Naive thymus-derived CD4-positive, alpha-beta T cell (primary cell): Measurements from ENCODE around the gene DENND4C. TPM values are rescaled to one million over a fixed set of nuclear protein-coding genes. Genes with fewer than 3 reads are reported as not detected.
"Not testable (repeated sequence)": the region's sequence is repeated elsewhere in the genome, so short reads cannot be mapped to it uniquely, and the experiment has no call there.

Experiments used
- ATAC-seq: fragments of 150-1000 bp; cut with Tn5 transposase; 2 replicates; pipeline ENCODE4 v1.10.0; 2021; ENCODE audit warnings: mild to moderate bottlenecking, moderate library complexity
- CTCF ChIA-PET: fragments of 350-600 bp; sonication (Branson Sonifier 250); formaldehyde crosslinking; loops from one replicate; lab custom pipeline; 2021; ENCODE audit warnings: antibody characterized with exemption; lab: Charles Lee
- POLR2A ChIA-PET: fragments of 350-600 bp; sonication (Branson Sonifier 250); formaldehyde crosslinking; loops from one replicate; lab custom pipeline; 2021; ENCODE audit warnings: antibody characterized with exemption, inconsistent platforms; lab: Charles Lee
- DNase-seq, 9 donors: peaks; one replicate each; pipeline versions ENCODE4 v3.0.0 to v3.0.0-alpha.2; 2020 to 2022; ENCODE audit warnings: mixed read lengths in 1 of 9
- H3K27ac ChIP-seq: one replicate; pipeline ENCODE4 v1.7.0; 2013; ENCODE audit warnings: mild to moderate bottlenecking, low read depth, low read length, moderate library complexity
- H3K27me3 ChIP-seq, 2 donors: one replicate each; pipeline ENCODE4 v1.7.0; 2013; ENCODE audit warnings: low read length in 2 of 2, mild to moderate bottlenecking in 2 of 2, moderate library complexity in 2 of 2; ENCODE audit not compliant: control insufficient read depth in 2 of 2, insufficient read depth in 2 of 2
- H3K36me3 ChIP-seq, 3 experiments: 1 replicate in 2 of 3; 2 replicates in 1 of 3; pipeline ENCODE4 v1.7.0; 2013; ENCODE audit warnings: low read length in 3 of 3, mild to moderate bottlenecking in 3 of 3, moderate library complexity in 1 of 3; ENCODE audit not compliant: insufficient read depth in 3 of 3, control insufficient read depth in 2 of 3
- H3K4me1 ChIP-seq, 2 donors: one replicate each; pipeline ENCODE4 v1.7.0; 2013; ENCODE audit warnings: low read length in 2 of 2, mild to moderate bottlenecking in 2 of 2, moderate library complexity in 1 of 2; ENCODE audit not compliant: control insufficient read depth in 2 of 2, insufficient read depth in 2 of 2
- H3K4me3 ChIP-seq: 2 replicates; pipeline ENCODE4 v1.7.0; 2013; ENCODE audit warnings: mild to moderate bottlenecking, low read length
- H3K9me3 ChIP-seq, 3 experiments: 1 replicate in 2 of 3; 2 replicates in 1 of 3; pipeline ENCODE4 v1.7.0; 2013; ENCODE audit warnings: low read length in 3 of 3; ENCODE audit not compliant: control insufficient read depth in 2 of 3
- H3K27ac Mint-ChIP-seq, 9 donors: one replicate each; pipeline ENCODE4 v1.8.0; 2020 to 2022; ENCODE audit warnings: mixed read lengths in 9 of 9, mild to moderate bottlenecking in 8 of 9, moderate library complexity in 5 of 9, inconsistent platforms in 2 of 9
- H3K27me3 Mint-ChIP-seq, 5 donors: one replicate each; pipeline ENCODE4 v1.8.0; 2021 to 2022; ENCODE audit warnings: mixed read lengths in 5 of 5, mild to moderate bottlenecking in 1 of 5
- H3K36me3 Mint-ChIP-seq, 5 donors: one replicate each; pipeline ENCODE4 v1.8.0; 2020 to 2022; ENCODE audit warnings: mixed read lengths in 5 of 5, mild to moderate bottlenecking in 3 of 5, inconsistent platforms in 1 of 5
- H3K4me1 Mint-ChIP-seq, 7 donors: one replicate each; pipeline ENCODE4 v1.8.0; 2020 to 2022; ENCODE audit warnings: mixed read lengths in 7 of 7, mild to moderate bottlenecking in 3 of 7, inconsistent platforms in 1 of 7
- H3K4me3 Mint-ChIP-seq, 10 donors: one replicate each; pipeline ENCODE4 v1.8.0; 2020 to 2022; ENCODE audit warnings: mild to moderate bottlenecking in 10 of 10, mixed read lengths in 10 of 10, moderate library complexity in 6 of 10, inconsistent platforms in 2 of 10
- H3K9me3 Mint-ChIP-seq, 11 donors: one replicate each; pipeline ENCODE4 v1.8.0; 2020 to 2022; ENCODE audit warnings: mixed read lengths in 11 of 11, mild to moderate bottlenecking in 4 of 11, inconsistent platforms in 1 of 11, moderate library complexity in 1 of 11
- intact Hi-C, 2 donors: fragments of 100-400 bp; cut with micrococcal nuclease; formaldehyde crosslinking; loops; one replicate each; pipeline ENCODE4 v1.15.1; 2023
- polyA plus RNA-seq, 2 donors: library from polyadenylated mRNA; unstranded; fragments of 300-500 nt; fragmentation: Illumina TruSeq; gene quantifications; one replicate each; pipeline ENCODE4 v1.2.3, GENCODE V29; 2021
- total RNA-seq, 6 experiments: library from RNA in 5 of 6; stranded (reverse) in 5 of 6; gene quantifications; 1 replicate in 5 of 6; 2 replicates in 1 of 6; pipeline ENCODE4 v1.2.3 and lab custom pipeline; 2021 to 2026

The DENND4C gene
- total and polyA plus RNA-seq, 7 experiments from 2014 or later = 34.7 to 77.5 (median 46.9) TPM

DNA sequence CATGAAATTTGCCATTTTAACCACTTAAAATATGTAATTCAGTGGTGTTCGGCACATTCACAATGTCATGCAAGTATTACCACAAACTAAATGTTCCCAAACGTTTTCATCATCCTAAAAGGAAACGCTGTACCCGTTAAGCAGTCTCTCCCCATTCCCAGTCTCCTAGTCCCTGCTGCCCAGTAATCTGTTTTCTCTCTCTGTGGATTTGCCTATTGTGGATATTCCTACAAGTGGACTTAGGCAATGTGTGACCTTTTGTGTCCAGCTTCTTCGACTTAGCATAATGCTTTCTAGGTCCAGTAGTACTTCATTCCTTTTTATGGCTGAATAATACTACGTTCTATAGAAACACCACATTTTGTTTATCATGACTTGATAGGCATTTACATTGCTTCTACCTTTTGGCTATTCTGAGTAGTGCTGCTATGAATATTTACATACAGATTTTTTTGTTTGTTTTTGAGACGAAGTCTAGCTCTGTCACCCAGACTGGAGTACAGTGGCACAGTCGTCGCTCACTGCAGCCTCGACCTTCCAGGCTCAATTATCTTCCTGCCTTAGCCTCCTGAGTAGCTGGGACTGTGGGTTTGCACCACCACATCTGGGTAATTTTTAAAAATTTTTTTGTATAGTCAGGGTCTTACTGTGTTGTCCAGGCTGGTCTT, 13.0 kb downstream of the DENND4C start:
- Mint-ChIP-seq H3K36me3 (peaks cover 4 to 45% (median 31%) of the 10 kb centered on the region in 5 donors), H3K27me3 (no peaks in the 10 kb centered on the region), H3K9me3 (no peaks in the 10 kb centered on the region), H3K4me3 (peak overlapping the region in 1 of 10 donors; percentile 5), H3K27ac (peak overlapping the region in 2 of 9 donors; percentile 31 to 39), H3K4me1 (peaks cover 15 to 73% (median 68%) of the 10 kb centered on the region in 7 donors)
- peaks cover 0 to 8% of the 10 kb centered on the region in 2 donors for H3K4me1 ChIP-seq
- H3K4me3 ChIP-seq = no peak overlapping the region
- ChIA-PET POLR2A (interaction anchor here (1.3 kb wide), 1 partner anchor 13 kb away, joined by 5 read pairs; the partner anchor contains the start of gene DENND4C), CTCF (interaction anchor here (0.9 kb wide), 1 partner anchor 12 kb away, joined by 4 read pairs; no protein-coding TSS in a partner anchor)
- DNase-seq = no peak
- intact Hi-C loops = no loop called here
- no peak for ATAC-seq
- no peak overlapping the region for H3K27ac ChIP-seq
- H3K9me3 ChIP-seq = no peaks in the 10 kb centered on the region
- no peaks in the 10 kb centered on the region for H3K27me3 ChIP-seq
- H3K36me3 ChIP-seq = no peaks in the 10 kb centered on the region

DNA sequence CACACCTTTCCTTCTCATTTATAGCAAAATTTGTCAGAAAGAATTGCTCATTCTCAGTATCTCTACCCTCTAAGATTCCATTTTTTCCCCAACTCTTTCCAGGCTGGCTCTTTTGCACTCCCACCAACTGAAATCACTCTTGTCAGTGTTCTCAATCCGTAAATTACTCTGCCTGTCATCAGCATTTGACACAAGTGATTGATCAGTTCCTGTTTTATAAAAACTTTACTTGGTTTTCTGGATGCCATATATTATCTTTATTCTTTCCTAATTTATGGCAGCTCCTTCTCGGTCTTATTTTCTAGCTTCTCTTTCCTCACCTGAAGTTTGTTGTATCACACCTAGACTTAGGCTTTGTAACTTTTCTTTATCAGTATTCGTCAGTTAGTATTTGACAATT, 16.4 kb downstream of the DENND4C start:
- no peaks in the 10 kb centered on the region for H3K36me3 ChIP-seq
- no peak for DNase-seq
- Mint-ChIP-seq H3K4me1 (peaks cover 5 to 73% (median 70%) of the 10 kb centered on the region in 7 donors), H3K27me3 (no peaks in the 10 kb centered on the region), H3K36me3 (peaks cover 4 to 52% (median 32%) of the 10 kb centered on the region in 5 donors), H3K4me3 (peak overlapping the region in 1 of 10 donors; percentile 11), H3K27ac (peak overlapping the region in 2 of 9 donors; percentile 4 to 7), H3K9me3 (no peaks in the 10 kb centered on the region)
- H3K9me3 ChIP-seq = no peaks in the 10 kb centered on the region
- ChIA-PET POLR2A (interaction anchor here (1.0 kb wide), 1 partner anchor 13 kb away, joined by 6 read pairs; no protein-coding TSS in a partner anchor), CTCF (interaction anchor here (0.6 kb wide), 1 partner anchor 101 kb away, joined by 3 read pairs; no protein-coding TSS in a partner anchor)
- H3K4me3 ChIP-seq = no peak overlapping the region
- H3K27ac ChIP-seq = no peak overlapping the region
- ATAC-seq = no peak
- no peaks in the 10 kb centered on the region for H3K27me3 ChIP-seq
- intact Hi-C loops = no loop called here
- H3K4me1 ChIP-seq = no peaks in the 10 kb centered on the region

DNA sequence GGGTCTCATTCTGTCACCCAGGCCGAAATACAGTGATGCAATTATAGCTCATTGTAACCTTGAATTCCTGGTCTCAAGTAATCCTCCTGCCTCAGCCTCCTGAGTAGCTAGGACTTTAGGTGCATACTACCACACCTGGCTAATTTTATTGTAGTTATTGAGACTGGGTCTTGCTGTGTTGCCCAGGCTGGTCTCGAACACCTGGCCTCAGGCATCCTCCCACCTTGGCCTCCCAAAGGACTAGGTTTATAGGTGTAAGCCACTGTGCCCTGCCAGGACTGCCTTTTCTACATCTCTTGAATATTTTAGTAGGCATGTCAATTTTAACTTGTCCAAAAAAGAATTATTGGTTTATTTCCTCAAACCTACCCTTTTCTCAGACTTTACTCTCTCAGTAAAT, 16.9 kb downstream of the DENND4C start:
- ATAC-seq (no peak), DNase-seq (no peak)
- peak overlapping the region in 1 of 9 donors; percentile 48 for H3K27ac Mint-ChIP-seq
- no peaks in the 10 kb centered on the region for H3K9me3 Mint-ChIP-seq
- CTCF ChIA-PET = interaction anchor here (0.6 kb wide), 1 partner anchor 100 kb away, joined by 3 read pairs; no protein-coding TSS in a partner anchor
- Histone ChIP-seq H3K27ac (no peak overlapping the region), H3K4me1 (no peaks in the 10 kb centered on the region), H3K4me3 (no peak overlapping the region), H3K36me3 (no peaks in the 10 kb centered on the region), H3K9me3 (no peaks in the 10 kb centered on the region), H3K27me3 (no peaks in the 10 kb centered on the region)
- H3K27me3 Mint-ChIP-seq = no peaks in the 10 kb centered on the region
- POLR2A ChIA-PET = no interaction called here
- intact Hi-C loops = no loop called here
- peak overlapping the region in 1 of 10 donors; percentile 11 for H3K4me3 Mint-ChIP-seq
- peaks cover 5 to 73% (median 70%) of the 10 kb centered on the region in 7 donors for H3K4me1 Mint-ChIP-seq
- H3K36me3 Mint-ChIP-seq = peaks cover 4 to 53% (median 31%) of the 10 kb centered on the region in 5 donors

DNA sequence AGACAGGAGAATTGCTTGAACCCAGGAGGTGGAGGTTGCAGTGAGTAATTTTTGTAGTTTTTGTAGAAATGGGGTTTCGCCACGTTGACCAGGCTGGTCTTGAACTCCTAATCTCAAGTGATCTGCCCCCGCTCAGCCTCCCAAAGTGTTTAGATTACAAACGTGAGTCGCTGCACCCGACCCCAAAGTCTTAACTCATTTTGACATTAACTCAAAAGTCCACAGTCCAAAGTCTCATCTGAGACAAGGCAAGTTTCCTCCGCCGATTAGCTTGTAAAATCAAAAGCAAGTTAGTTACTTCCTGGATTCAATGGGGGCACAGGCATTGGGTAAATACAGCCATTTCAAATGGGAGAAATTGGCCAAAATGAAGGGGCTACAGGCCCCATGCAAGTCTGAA, 19.9 kb downstream of the DENND4C start:
- H3K4me1 ChIP-seq, H3K27ac Mint-ChIP-seq, intact Hi-C loops, H3K27ac ChIP-seq, ATAC-seq, H3K36me3 ChIP-seq, POLR2A ChIA-PET, H3K27me3 ChIP-seq, H3K4me3 ChIP-seq, H3K9me3 Mint-ChIP-seq, H3K4me3 Mint-ChIP-seq, DNase-seq, H3K27me3 Mint-ChIP-seq, H3K9me3 ChIP-seq: not testable (repeated sequence)
- CTCF ChIA-PET = interaction anchor here (0.6 kb wide), 1 partner anchor 75 kb away, joined by 3 read pairs; no protein-coding TSS in a partner anchor
- H3K4me1 Mint-ChIP-seq = peaks cover 5 to 87% (median 78%) of the 10 kb centered on the region in 7 donors
- peaks cover 4 to 48% (median 25%) of the 10 kb centered on the region in 5 donors for H3K36me3 Mint-ChIP-seq

DNA sequence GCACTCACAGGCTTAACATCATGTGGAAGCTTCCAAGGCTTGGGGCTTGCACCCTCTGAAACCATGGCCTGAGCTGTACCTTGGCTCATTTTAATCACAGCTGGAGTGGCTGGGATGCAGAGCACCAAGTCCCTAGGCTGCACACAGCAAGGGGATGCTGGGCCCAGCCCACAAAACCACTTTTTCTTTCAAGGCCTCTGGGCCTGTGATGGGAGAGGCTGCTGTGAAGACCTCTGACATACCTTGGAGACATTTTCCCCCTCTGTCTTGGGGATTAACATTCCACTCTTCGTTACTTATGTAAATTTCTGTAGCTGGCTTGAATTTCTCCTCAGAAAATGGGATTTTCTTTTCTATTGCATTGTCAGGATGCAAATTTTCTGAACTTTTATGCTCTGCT, 20.7 kb downstream of the DENND4C start:
- H3K27ac ChIP-seq, DNase-seq, intact Hi-C loops, H3K27me3 Mint-ChIP-seq, H3K27me3 ChIP-seq, H3K27ac Mint-ChIP-seq, H3K9me3 Mint-ChIP-seq, H3K9me3 ChIP-seq, H3K36me3 ChIP-seq, H3K4me1 ChIP-seq, ATAC-seq, CTCF ChIA-PET, H3K4me3 ChIP-seq: not testable (repeated sequence)
- H3K4me1 Mint-ChIP-seq = peaks cover 5 to 84% (median 71%) of the 10 kb centered on the region in 7 donors
- POLR2A ChIA-PET = interaction anchor here (0.7 kb wide), 1 partner anchor 86 kb away, joined by 4 read pairs; no protein-coding TSS in a partner anchor
- H3K36me3 Mint-ChIP-seq = peaks cover 0 to 44% (median 19%) of the 10 kb centered on the region in 5 donors
- H3K4me3 Mint-ChIP-seq = peak overlapping the region in 1 of 10 donors; percentile 6

DNA sequence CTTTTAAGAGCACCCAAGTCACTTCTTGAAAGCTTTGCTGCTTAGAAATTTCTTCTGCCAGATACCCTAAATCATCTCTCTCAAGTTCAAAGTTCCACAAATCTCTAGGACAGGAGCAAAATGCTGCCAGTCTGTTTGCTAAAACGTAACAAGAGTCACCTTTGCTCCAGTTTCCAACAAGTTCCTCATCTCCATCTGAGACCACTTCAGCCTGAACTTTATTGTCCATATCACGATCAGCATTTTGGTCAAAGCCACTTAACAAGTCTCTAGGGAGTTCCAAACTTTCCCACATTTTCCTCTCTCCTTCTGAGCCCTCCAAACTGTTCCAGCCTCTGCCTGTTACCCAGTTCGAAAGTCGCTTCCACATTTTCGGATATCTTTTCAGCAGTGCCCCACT, 21.1 kb downstream of the DENND4C start:
- H3K27ac ChIP-seq, CTCF ChIA-PET, intact Hi-C loops, H3K4me3 ChIP-seq, H3K27me3 Mint-ChIP-seq, H3K4me1 ChIP-seq, H3K27me3 ChIP-seq, DNase-seq, H3K9me3 ChIP-seq, H3K9me3 Mint-ChIP-seq, ATAC-seq, H3K36me3 ChIP-seq: not testable (repeated sequence)
- Mint-ChIP-seq H3K36me3 (peaks cover 0 to 41% (median 17%) of the 10 kb centered on the region in 5 donors), H3K4me1 (peaks cover 5 to 80% (median 68%) of the 10 kb centered on the region in 7 donors), H3K27ac (peak overlapping the region in 2 of 9 donors; percentile 5 to 59), H3K4me3 (peak overlapping the region in 1 of 10 donors; percentile 6)
- POLR2A ChIA-PET = interaction anchor here (0.7 kb wide), 1 partner anchor 85 kb away, joined by 4 read pairs; no protein-coding TSS in a partner anchor
